ENCODE measurements around the gene ASB15. TPM values are rescaled to one million over a fixed set of nuclear protein-coding genes. Genes with fewer than 3 reads are reported as not detected.

The ASB15 gene
- total RNA-seq, 1 donor from 2014 or later, result not detected

DNA sequence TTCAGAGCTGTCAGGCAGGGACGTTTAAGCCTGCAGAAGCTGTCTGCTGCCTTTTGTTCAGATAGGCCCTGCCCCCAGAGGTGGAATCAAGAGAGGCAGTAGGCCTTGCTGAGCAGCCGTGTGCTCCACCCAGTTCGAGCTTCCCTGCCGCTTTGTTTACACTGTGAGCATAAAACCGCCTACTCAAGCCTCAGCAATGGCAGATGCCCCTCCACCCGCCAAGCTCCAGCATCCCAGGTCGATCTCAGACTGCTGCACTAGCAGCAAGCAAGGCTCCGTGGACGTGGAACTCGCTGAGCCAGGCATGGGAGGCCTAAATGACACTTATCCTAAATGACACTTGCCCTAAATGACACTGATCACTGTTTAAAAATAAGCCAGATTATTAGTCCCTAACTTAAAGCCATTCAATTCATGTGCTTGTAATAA, 6.8 kb upstream of the ASB15 start:
- TF ChIP-seq, protein P1, sequence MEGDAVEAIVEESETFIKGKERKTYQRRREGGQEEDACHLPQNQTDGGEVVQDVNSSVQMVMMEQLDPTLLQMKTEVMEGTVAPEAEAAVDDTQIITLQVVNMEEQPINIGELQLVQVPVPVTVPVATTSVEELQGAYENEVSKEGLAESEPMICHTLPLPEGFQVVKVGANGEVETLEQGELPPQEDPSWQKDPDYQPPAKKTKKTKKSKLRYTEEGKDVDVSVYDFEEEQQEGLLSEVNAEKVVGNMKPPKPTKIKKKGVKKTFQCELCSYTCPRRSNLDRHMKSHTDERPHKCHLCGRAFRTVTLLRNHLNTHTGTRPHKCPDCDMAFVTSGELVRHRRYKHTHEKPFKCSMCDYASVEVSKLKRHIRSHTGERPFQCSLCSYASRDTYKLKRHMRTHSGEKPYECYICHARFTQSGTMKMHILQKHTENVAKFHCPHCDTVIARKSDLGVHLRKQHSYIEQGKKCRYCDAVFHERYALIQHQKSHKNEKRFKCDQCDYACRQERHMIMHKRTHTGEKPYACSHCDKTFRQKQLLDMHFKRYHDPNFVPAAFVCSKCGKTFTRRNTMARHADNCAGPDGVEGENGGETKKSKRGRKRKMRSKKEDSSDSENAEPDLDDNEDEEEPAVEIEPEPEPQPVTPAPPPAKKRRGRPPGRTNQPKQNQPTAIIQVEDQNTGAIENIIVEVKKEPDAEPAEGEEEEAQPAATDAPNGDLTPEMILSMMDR (IDR thresholded peaks at IDR 0.05; ENCODE audit: unreplicated experiment), result no peak
- DNase-seq (ENCODE audit: low spot score), result peak; percentile 12
- Mint-ChIP-seq H3K27ac (ENCODE audit: unreplicated experiment) (no peak overlapping the region), H3K36me3 (ENCODE audit: low read depth, unreplicated experiment) (peaks cover 3% of the 10 kb centered on the region), H3K27me3 (ENCODE audit: unreplicated experiment) (no peaks in the 10 kb centered on the region), H3K9me3 (ENCODE audit: unreplicated experiment) (no peaks in the 10 kb centered on the region), H3K4me3 (ENCODE audit: unreplicated experiment) (no peak overlapping the region), H3K4me1 (ENCODE audit: unreplicated experiment) (peaks cover 6% of the 10 kb centered on the region)

DNA sequence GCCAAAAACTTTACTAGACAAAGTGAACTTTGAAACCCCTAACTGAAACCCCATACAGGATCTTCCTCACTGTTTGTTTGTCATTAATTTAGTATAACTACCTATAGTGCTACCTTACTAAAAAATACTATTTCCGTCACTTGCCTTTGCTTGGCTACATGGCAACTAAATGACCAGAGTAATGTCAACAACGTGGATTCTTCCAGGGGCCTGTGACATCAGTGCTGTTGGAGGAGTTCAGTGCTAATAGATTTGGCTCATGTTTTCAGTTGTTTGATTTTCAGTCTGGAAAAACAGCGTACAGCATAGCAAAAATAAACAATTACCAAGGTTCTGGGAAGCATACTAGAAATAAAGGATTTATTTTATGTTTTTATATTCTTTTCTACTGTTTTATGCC, 3.0 kb upstream of the ASB15 start:
- no peak overlapping the region for H3K4me3 Mint-ChIP-seq (ENCODE audit: unreplicated experiment)
- no peaks in the 10 kb centered on the region for H3K9me3 Mint-ChIP-seq (ENCODE audit: unreplicated experiment)
- TF ChIP-seq, protein P1 (IDR thresholded peaks at IDR 0.05; ENCODE audit: unreplicated experiment), result no peak
- H3K36me3 Mint-ChIP-seq (ENCODE audit: low read depth, unreplicated experiment), result peaks cover 3% of the 10 kb centered on the region
- H3K27ac Mint-ChIP-seq (ENCODE audit: unreplicated experiment), result no peak overlapping the region
- H3K4me1 Mint-ChIP-seq (ENCODE audit: unreplicated experiment), result peaks cover 6% of the 10 kb centered on the region
- no peak for DNase-seq (ENCODE audit: low spot score)
- no peaks in the 10 kb centered on the region for H3K27me3 Mint-ChIP-seq (ENCODE audit: unreplicated experiment)

DNA sequence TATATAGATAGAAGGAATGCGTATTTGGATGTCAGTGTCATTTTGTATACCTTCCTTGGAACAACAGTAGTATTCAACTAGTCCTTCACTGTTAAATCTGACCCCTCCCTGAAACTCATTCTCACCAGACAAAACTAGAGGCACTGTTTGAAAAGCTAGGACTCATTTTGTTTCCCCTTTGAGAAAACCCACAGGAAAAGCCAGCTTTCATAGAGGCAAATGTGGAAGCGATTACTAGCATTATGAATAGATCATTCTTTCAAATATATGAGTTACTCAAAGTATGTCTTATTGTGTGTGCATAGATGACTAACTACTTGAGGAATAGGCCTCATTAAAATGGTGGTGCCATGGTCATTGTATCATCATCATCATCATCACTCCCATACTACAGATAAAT, 1.9 kb upstream of the ASB15 start:
- Mint-ChIP-seq H3K27me3 (ENCODE audit: unreplicated experiment) (no peaks in the 10 kb centered on the region), H3K36me3 (ENCODE audit: low read depth, unreplicated experiment) (peaks cover 3% of the 10 kb centered on the region), H3K4me1 (ENCODE audit: unreplicated experiment) (peaks cover 6% of the 10 kb centered on the region), H3K9me3 (ENCODE audit: unreplicated experiment) (no peaks in the 10 kb centered on the region), H3K27ac (ENCODE audit: unreplicated experiment) (no peak overlapping the region), H3K4me3 (ENCODE audit: unreplicated experiment) (no peak overlapping the region)
- TF ChIP-seq, protein P1 (IDR thresholded peaks at IDR 0.05; ENCODE audit: unreplicated experiment), result no peak
- DNase-seq (ENCODE audit: low spot score), result no peak

DNA sequence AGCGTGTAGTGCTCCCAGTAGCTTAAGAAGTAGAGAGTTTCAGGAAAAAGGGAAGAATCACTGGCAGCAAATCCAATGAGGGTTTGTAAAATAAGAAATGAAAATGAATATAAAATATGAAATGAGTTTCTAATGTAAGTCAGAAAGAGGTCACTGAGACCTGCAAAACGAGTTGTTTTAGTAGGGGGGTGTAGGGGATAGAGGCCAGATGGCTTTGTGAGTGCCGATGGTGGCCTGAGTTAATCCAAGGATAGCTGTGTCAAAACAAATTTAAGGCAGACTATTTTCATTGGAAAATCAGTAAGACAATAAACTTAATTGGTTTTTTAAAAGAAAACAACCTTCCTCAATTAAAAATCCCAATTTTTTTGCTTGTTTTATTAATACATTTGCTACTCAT, 745 bp upstream of the ASB15 start:
- no peaks in the 10 kb centered on the region for H3K4me1 Mint-ChIP-seq (ENCODE audit: unreplicated experiment)
- TF ChIP-seq, protein P1 (IDR thresholded peaks at IDR 0.05; ENCODE audit: unreplicated experiment), result no peak
- no peak overlapping the region for H3K4me3 Mint-ChIP-seq (ENCODE audit: unreplicated experiment)
- no peak for DNase-seq (ENCODE audit: low spot score)
- no peaks in the 10 kb centered on the region for H3K9me3 Mint-ChIP-seq (ENCODE audit: unreplicated experiment)
- H3K36me3 Mint-ChIP-seq (ENCODE audit: low read depth, unreplicated experiment), result no peaks in the 10 kb centered on the region
- H3K27me3 Mint-ChIP-seq (ENCODE audit: unreplicated experiment), result no peaks in the 10 kb centered on the region
- no peak overlapping the region for H3K27ac Mint-ChIP-seq (ENCODE audit: unreplicated experiment)

DNA sequence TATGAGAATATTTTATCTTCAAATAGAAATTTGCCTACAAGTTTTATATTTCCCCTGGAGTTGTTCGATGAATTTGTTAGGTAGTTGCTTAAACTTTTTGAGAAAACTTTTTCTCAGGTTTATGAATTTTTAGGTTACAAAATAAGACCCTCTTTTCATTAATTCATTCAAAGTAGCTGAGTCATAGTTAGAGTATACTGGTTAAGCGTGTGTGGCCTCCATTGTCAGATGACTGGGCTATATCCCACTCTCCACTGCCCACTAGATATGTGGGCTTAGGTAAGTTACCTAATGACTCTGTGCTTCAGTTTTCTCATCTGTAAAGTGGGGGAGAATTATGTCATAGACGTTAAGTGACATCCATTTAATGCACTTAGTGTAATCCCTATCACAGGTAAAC, 1.0 kb downstream of the ASB15 start:
- H3K4me1 Mint-ChIP-seq (ENCODE audit: unreplicated experiment), result no peaks in the 10 kb centered on the region
- H3K27ac Mint-ChIP-seq (ENCODE audit: unreplicated experiment), result no peak overlapping the region
- no peaks in the 10 kb centered on the region for H3K9me3 Mint-ChIP-seq (ENCODE audit: unreplicated experiment)
- H3K27me3 Mint-ChIP-seq (ENCODE audit: unreplicated experiment), result peaks cover 3% of the 10 kb centered on the region
- TF ChIP-seq, protein P1 (IDR thresholded peaks at IDR 0.05; ENCODE audit: unreplicated experiment), result no peak
- no peak overlapping the region for H3K4me3 Mint-ChIP-seq (ENCODE audit: unreplicated experiment)
- DNase-seq (ENCODE audit: low spot score), result no peak
- no peaks in the 10 kb centered on the region for H3K36me3 Mint-ChIP-seq (ENCODE audit: low read depth, unreplicated experiment)
